GM12875 (cell line): ENCODE measurements around the gene ISOC1.

Experiments used
- H3K4me3 ChIP-seq: one replicate; pipeline ENCODE4 v1.5.1; 2011; ENCODE audit warnings: low read depth, low read length, control low read depth
- TF ChIP-seq, protein P1 (sequence below): IDR thresholded peaks from 2 replicates; pipeline ENCODE4 v1.5.1; 2011; ENCODE audit warnings: low read depth, mild to moderate bottlenecking, control low read depth, inconsistent platforms, low read length, moderate library complexity, borderline replicate concordance; ENCODE audit not compliant: insufficient read depth

The ISOC1 gene

DNA sequence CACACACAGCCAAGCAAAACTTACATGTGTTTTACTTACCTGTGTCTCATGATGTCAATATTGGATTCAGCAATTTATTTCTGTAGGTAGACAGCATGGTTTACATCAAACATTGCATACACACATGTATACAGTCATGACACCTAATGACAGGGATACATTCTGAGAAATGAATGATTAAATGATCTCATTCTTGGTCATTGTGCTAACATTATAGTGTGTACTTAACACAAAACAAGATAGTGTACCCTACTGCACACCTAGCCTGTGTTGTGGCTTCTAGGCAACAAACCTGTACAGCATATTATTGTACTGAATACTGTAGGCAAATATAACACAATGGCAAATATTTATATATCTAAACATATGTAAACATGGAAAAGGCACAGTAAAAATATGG lies 28.0 kb downstream of the ISOC1 start:
- H3K4me3 ChIP-seq: no peak overlapping the region
- TF ChIP-seq, protein P1, sequence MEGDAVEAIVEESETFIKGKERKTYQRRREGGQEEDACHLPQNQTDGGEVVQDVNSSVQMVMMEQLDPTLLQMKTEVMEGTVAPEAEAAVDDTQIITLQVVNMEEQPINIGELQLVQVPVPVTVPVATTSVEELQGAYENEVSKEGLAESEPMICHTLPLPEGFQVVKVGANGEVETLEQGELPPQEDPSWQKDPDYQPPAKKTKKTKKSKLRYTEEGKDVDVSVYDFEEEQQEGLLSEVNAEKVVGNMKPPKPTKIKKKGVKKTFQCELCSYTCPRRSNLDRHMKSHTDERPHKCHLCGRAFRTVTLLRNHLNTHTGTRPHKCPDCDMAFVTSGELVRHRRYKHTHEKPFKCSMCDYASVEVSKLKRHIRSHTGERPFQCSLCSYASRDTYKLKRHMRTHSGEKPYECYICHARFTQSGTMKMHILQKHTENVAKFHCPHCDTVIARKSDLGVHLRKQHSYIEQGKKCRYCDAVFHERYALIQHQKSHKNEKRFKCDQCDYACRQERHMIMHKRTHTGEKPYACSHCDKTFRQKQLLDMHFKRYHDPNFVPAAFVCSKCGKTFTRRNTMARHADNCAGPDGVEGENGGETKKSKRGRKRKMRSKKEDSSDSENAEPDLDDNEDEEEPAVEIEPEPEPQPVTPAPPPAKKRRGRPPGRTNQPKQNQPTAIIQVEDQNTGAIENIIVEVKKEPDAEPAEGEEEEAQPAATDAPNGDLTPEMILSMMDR: no peak

DNA sequence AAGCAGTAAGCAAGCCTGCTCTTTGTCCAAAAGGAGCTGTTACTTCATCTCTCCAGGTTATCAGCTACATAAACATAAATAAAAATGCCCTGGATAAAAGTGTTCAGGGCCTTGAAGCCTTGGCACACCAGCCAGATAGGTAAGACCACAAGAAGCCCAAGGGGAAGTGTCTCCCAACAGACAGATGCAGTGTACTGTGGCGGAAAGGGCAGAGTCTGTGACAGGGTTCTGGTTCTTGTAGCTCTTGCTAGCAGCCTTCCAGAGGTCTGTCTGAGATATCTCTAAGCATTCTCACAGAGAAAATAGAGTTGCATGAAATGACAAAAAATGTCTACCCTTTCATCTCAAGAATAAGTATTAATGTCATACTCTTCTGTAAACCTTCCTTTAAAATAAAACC lies 30.1 kb downstream of the ISOC1 start:
- TF ChIP-seq, protein P1: no peak
- H3K4me3 ChIP-seq: no peak overlapping the region

DNA sequence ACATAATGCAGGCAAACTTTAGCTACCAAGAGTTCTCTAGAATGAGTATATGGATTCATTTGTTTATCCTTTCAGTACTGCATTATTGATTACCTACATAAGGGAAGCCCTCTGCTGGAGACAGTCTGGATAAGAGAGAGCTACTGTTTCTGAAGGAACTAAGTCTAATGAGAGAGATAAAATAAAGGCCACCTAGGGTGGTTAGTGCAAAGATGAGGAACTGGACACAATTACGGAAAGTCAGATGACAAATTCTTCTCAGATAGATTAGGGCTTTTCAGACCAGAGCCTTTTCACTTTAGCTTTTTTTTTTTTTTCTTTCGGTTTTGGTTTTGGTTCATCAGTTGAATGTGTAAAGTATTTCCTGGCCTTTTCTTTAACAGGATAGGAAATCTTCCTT lies 31.3 kb downstream of the ISOC1 start:
- no peak overlapping the region for H3K4me3 ChIP-seq
- TF ChIP-seq, protein P1: peak; percentile 13; the same call in 1 of the 2 replicates

DNA sequence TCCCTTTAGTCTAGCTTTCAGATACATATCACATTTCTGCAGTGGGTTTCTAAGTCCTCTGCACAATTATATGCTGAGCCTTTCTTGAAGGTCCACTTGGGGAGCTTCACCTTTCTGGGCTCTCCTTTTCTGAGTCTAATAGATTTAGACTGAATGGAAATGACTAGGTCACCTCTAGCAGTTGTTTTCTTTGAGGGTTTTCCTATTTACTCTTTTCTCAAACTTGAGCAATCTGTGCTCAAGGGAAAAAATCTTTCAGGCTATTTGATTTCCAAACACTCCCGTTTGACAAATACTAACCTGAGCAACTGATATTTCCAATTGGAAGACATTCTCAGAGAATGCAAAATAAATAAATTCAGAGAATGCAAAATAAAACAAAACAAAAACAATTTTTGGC lies 39.0 kb downstream of the ISOC1 start:
- TF ChIP-seq, protein P1: no peak
- no peak overlapping the region for H3K4me3 ChIP-seq

DNA sequence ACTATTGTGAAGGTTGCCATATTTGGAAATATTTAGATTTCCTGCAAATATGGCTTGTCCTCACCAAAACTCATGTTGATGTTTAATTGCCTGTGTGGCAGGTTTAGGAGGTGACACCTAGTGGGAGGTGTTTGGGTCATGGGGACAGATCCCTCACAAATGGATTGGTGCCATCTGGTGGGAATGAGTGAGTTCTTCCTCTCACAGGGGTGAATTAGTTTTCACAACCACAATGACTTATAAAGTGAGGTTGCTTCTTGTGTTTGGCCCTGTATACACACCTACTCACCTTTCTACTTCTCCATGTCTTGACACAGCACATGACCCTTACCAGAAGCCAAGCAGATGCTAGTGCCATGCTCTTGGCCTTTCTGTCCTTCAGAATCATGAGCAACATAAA lies 41.1 kb downstream of the ISOC1 start:
- H3K4me3 ChIP-seq: no peak overlapping the region
- TF ChIP-seq, protein P1: 0 out of 2 replicates have a peak, but pooled peaks have one; percentile 21

DNA sequence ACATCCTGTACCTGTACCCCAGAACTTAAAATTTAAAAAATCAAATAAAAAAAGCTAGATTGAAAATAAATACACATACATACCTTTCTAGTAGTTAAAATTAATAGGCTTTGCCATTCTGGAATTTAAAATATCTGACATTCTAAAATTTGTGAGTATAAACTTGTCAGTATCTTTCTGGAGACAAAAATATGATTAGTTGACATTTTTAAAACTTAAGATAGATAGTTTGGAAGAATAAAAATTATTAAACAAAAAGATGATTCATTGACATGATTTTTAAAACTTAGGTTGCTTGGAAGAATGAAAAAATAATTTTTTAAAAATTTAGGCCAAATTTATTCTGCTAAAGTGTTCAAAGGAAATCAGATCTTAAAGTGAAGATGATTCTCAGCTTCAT lies 43.1 kb downstream of the ISOC1 start:
- H3K4me3 ChIP-seq: no peak overlapping the region
- TF ChIP-seq, protein P1: no peak

DNA sequence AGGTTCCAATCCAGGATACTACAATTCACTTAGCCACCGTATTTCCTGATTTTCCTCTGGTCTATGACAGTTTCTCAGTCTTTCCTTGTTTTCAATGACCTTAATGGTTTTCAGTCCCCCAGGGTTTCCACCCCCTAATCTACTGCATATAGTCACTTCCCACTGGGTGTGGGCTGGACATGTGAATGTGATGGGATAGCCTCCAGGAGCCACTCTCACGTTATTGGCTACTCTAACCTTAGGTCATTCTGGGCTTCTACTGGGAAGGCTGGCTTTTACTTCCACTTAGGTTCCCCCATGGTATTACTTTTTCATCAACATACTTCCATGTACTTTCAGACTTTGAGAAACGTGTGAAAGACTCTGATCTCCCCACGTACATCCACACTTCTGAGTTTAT lies 46.5 kb downstream of the ISOC1 start:
- TF ChIP-seq, protein P1: no peak
- no peak overlapping the region for H3K4me3 ChIP-seq
